ENCODE data around the gene TOM1L2.

TOM1L2 gene

DNA sequence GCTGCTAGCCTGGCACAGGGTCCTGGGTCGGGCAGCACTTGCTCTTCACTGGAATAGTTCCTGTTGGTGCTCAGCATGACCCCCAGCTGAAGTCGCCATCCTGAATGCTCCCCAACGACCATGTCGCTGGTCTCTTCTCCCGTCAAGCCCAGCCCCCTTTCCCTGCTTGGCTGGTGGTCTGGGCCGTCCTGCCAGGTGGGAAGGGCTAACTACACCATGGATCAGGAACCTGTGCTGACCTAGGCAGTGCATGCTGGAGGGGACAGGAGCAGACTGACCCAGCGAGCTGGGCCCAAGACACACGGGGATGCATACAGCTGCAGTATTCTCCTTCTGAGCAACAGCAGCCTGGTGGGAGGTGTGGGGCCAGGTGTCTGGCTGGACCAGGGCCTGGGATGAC, 126.2 kb downstream of the TOM1L2 start:
- no peak for DNase-seq (ENCODE audit: low read depth in 1 of 2, low spot score in 1 of 2)
- no peak for TF ChIP-seq GABPA (IDR thresholded peaks at IDR 0.05; ENCODE audit: low read depth)
- TF ChIP-seq, protein P1, sequence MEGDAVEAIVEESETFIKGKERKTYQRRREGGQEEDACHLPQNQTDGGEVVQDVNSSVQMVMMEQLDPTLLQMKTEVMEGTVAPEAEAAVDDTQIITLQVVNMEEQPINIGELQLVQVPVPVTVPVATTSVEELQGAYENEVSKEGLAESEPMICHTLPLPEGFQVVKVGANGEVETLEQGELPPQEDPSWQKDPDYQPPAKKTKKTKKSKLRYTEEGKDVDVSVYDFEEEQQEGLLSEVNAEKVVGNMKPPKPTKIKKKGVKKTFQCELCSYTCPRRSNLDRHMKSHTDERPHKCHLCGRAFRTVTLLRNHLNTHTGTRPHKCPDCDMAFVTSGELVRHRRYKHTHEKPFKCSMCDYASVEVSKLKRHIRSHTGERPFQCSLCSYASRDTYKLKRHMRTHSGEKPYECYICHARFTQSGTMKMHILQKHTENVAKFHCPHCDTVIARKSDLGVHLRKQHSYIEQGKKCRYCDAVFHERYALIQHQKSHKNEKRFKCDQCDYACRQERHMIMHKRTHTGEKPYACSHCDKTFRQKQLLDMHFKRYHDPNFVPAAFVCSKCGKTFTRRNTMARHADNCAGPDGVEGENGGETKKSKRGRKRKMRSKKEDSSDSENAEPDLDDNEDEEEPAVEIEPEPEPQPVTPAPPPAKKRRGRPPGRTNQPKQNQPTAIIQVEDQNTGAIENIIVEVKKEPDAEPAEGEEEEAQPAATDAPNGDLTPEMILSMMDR (IDR thresholded peaks at IDR 0.05; ENCODE audit: insufficient read depth, low read length) = no peak
- TF ChIP-seq POLR2AphosphoS5 (IDR thresholded peaks at IDR 0.05; ENCODE audit: low read depth) = no peak
- no peak for TF ChIP-seq SPI1 (IDR thresholded peaks at IDR 0.05; ENCODE audit: borderline replicate concordance, low read depth)
- TF ChIP-seq, protein P2, sequence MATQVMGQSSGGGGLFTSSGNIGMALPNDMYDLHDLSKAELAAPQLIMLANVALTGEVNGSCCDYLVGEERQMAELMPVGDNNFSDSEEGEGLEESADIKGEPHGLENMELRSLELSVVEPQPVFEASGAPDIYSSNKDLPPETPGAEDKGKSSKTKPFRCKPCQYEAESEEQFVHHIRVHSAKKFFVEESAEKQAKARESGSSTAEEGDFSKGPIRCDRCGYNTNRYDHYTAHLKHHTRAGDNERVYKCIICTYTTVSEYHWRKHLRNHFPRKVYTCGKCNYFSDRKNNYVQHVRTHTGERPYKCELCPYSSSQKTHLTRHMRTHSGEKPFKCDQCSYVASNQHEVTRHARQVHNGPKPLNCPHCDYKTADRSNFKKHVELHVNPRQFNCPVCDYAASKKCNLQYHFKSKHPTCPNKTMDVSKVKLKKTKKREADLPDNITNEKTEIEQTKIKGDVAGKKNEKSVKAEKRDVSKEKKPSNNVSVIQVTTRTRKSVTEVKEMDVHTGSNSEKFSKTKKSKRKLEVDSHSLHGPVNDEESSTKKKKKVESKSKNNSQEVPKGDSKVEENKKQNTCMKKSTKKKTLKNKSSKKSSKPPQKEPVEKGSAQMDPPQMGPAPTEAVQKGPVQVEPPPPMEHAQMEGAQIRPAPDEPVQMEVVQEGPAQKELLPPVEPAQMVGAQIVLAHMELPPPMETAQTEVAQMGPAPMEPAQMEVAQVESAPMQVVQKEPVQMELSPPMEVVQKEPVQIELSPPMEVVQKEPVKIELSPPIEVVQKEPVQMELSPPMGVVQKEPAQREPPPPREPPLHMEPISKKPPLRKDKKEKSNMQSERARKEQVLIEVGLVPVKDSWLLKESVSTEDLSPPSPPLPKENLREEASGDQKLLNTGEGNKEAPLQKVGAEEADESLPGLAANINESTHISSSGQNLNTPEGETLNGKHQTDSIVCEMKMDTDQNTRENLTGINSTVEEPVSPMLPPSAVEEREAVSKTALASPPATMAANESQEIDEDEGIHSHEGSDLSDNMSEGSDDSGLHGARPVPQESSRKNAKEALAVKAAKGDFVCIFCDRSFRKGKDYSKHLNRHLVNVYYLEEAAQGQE (IDR thresholded peaks at IDR 0.05; ENCODE audit: insufficient replicate concordance, low read depth) = no peak
- no peak overlapping the region for H3K27ac ChIP-seq (replicated peaks)
- H3K4me3 ChIP-seq (replicated peaks; ENCODE audit: insufficient read depth, low read length) = no peak overlapping the region
- H3K27me3 ChIP-seq (ENCODE audit: insufficient read depth, poor library complexity, severe bottlenecking) = no peaks in the 10 kb centered on the region

GRCh38 chr17:17845046-17845775, 127.0 kb downstream of the TOM1L2 start:
- Histone ChIP-seq H3K4me3 (replicated peaks; ENCODE audit: insufficient read depth, low read length) (no peak overlapping the region), H3K27ac (replicated peaks) (no peak overlapping the region), H3K27me3 (ENCODE audit: insufficient read depth, poor library complexity, severe bottlenecking) (no peaks in the 10 kb centered on the region)
- TF ChIP-seq POLR2AphosphoS5 (IDR thresholded peaks at IDR 0.05; ENCODE audit: low read depth) (no peak), SPI1 (IDR thresholded peaks at IDR 0.05; ENCODE audit: borderline replicate concordance, low read depth) (no peak), GABPA (IDR thresholded peaks at IDR 0.05; ENCODE audit: low read depth) (no peak)
- TF ChIP-seq, protein P1 (IDR thresholded peaks at IDR 0.05; ENCODE audit: insufficient read depth, low read length) = no peak
- TF ChIP-seq, protein P2 (IDR thresholded peaks at IDR 0.05; ENCODE audit: insufficient replicate concordance, low read depth) = no peak
- no peak for DNase-seq (ENCODE audit: low read depth in 1 of 2, low spot score in 1 of 2)

DNA sequence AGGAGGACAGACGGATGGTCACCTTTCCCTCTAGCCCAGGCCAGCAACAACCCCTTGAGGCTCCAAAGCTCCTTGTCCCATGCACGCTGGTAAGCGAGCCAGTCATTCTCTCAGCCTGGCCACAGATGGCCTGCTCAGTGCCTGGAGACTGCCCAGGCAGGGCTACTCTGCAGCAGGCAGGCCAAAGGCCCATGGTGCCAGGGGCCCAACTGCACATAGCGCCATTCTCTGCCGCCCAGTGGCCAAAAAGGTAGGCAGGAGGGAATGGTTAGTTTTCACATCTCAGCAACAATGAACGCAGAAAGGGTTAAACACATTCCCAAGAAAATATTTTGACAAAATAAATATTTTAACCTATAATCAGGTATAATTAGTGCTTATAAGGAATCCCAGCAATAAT, 127.7 kb downstream of the TOM1L2 start:
- Histone ChIP-seq H3K27me3 (ENCODE audit: insufficient read depth, poor library complexity, severe bottlenecking) (no peaks in the 10 kb centered on the region), H3K4me3 (replicated peaks; ENCODE audit: insufficient read depth, low read length) (no peak overlapping the region), H3K27ac (replicated peaks) (no peak overlapping the region)
- TF ChIP-seq POLR2AphosphoS5 (IDR thresholded peaks at IDR 0.05; ENCODE audit: low read depth) = no peak
- no peak for TF ChIP-seq GABPA (IDR thresholded peaks at IDR 0.05; ENCODE audit: low read depth)
- TF ChIP-seq SPI1 (IDR thresholded peaks at IDR 0.05; ENCODE audit: borderline replicate concordance, low read depth) = no peak
- TF ChIP-seq, protein P1 (IDR thresholded peaks at IDR 0.05; ENCODE audit: insufficient read depth, low read length) = no peak
- TF ChIP-seq, protein P2 (IDR thresholded peaks at IDR 0.05; ENCODE audit: insufficient replicate concordance, low read depth) = no peak
- no peak for DNase-seq (ENCODE audit: low read depth in 1 of 2, low spot score in 1 of 2)
